ENCODE data around the gene MYO1D. TPM values are rescaled to one million over a fixed set of nuclear protein-coding genes. Genes with fewer than 3 reads are reported as not detected.

MYO1D gene
- total RNA-seq, 1 donor = 160 TPM

DNA sequence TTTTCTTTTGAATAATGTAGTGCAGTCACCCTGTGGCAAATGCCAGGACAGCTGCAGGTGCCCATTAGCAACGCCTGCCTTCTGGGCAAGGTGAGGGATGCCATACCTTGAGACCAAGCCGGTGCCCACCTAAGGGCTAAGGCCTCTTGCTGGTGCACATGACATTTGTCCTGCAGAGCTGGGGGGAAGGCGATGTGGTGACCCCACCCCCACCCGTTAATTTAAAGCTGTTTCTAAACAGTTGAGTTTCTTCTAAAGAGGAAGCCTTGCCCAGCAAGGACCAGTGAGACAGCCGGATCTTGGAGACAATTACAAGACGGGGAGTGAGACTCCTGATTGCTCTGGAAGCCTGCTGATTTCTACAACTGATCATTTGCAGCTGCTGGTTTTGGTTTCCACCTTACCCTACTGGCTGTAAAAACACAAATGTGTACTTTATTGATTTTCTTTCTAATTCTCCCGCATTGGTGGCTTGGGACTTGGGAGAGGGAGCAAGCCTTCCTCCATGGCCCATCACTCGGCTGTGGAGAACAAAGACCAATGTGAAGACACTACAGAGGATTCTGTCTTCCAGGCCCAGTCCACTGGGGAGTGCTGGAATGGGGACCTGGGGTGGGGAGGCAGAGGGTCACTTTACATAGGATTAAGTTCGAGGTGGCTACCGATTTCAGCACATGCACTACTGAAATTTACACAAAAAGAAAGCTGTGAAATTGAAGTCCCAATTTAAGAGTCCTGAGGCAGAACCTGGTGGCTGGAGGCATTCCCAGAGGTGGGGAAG lies 387.4 kb downstream of the MYO1D start:
- TF ChIP-seq, protein P1, sequence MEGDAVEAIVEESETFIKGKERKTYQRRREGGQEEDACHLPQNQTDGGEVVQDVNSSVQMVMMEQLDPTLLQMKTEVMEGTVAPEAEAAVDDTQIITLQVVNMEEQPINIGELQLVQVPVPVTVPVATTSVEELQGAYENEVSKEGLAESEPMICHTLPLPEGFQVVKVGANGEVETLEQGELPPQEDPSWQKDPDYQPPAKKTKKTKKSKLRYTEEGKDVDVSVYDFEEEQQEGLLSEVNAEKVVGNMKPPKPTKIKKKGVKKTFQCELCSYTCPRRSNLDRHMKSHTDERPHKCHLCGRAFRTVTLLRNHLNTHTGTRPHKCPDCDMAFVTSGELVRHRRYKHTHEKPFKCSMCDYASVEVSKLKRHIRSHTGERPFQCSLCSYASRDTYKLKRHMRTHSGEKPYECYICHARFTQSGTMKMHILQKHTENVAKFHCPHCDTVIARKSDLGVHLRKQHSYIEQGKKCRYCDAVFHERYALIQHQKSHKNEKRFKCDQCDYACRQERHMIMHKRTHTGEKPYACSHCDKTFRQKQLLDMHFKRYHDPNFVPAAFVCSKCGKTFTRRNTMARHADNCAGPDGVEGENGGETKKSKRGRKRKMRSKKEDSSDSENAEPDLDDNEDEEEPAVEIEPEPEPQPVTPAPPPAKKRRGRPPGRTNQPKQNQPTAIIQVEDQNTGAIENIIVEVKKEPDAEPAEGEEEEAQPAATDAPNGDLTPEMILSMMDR (IDR thresholded peaks at IDR 0.05; ENCODE audit: extremely low read depth, low read depth, low read length) = no peak
- Histone ChIP-seq H3K4me2 (ENCODE audit: insufficient read depth, low read length) (no peak overlapping the region), H3K4me3 (ENCODE audit: insufficient read depth, low read length) (no peak overlapping the region), H3K9me3 (ENCODE audit: low read depth, low read length) (no peaks in the 10 kb centered on the region), H3K27ac (ENCODE audit: low read depth, low read length) (no peak overlapping the region), H4K20me1 (ENCODE audit: insufficient read depth, low read length) (peaks cover 4% of the 10 kb centered on the region), H3K36me3 (ENCODE audit: insufficient read depth, low read length) (peaks cover 2% of the 10 kb centered on the region), H2AFZ (ENCODE audit: low read length) (no peak overlapping the region), H3K27me3 (ENCODE audit: insufficient read depth, low read length) (no peaks in the 10 kb centered on the region), H3K79me2 (ENCODE audit: insufficient read depth, low read length) (no peaks in the 10 kb centered on the region), H3K4me1 (ENCODE audit: insufficient read depth, low read length) (peaks cover 18% of the 10 kb centered on the region)
- peak; percentile 73 for DNase-seq (ENCODE audit: insufficient read length, low spot score, missing footprints)

DNA sequence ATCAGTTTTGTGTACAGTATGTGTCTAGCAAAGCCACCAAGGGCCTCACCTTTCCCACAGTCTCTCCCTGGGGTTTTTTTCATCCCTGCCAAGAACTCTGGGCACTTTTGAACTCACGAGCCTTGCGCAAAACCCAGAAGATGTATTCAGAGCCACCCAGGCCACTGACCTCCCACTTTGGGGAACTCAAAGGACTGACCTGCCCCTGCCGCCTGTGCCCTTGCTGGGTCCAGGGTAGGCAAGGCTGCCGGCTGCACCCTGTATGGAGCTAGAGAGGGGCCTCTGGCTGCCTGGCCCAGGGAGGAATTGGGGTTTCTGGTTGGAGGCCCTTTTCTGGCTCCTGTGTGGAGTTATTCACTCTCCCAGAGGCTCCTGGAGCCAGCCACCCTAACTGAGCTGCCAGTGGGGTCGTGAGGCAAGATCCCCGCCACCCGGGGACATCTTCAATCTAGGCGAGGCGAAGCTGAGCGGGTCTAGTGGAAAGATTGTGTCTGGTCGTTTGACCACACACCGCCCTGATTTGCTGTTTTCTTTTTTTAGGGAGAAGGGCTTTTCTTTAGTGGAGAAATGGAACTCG lies 388.2 kb downstream of the MYO1D start:
- TF ChIP-seq, protein P1 (IDR thresholded peaks at IDR 0.05; ENCODE audit: extremely low read depth, low read depth, low read length) = no peak
- peak; percentile 75 for DNase-seq (ENCODE audit: insufficient read length, low spot score, missing footprints)
- peaks cover 4% of the 10 kb centered on the region for H4K20me1 ChIP-seq (ENCODE audit: insufficient read depth, low read length)
- H3K9me3 ChIP-seq (ENCODE audit: low read depth, low read length) = no peaks in the 10 kb centered on the region
- peaks cover 2% of the 10 kb centered on the region for H3K36me3 ChIP-seq (ENCODE audit: insufficient read depth, low read length)
- no peak overlapping the region for H2AFZ ChIP-seq (ENCODE audit: low read length)
- H3K27me3 ChIP-seq (ENCODE audit: insufficient read depth, low read length) = no peaks in the 10 kb centered on the region
- no peak overlapping the region for H3K4me3 ChIP-seq (ENCODE audit: insufficient read depth, low read length)
- peaks cover 22% of the 10 kb centered on the region for H3K4me1 ChIP-seq (ENCODE audit: insufficient read depth, low read length)
- H3K79me2 ChIP-seq (ENCODE audit: insufficient read depth, low read length) = no peaks in the 10 kb centered on the region
- no peak overlapping the region for H3K27ac ChIP-seq (ENCODE audit: low read depth, low read length)
- H3K4me2 ChIP-seq (ENCODE audit: insufficient read depth, low read length) = no peak overlapping the region

DNA sequence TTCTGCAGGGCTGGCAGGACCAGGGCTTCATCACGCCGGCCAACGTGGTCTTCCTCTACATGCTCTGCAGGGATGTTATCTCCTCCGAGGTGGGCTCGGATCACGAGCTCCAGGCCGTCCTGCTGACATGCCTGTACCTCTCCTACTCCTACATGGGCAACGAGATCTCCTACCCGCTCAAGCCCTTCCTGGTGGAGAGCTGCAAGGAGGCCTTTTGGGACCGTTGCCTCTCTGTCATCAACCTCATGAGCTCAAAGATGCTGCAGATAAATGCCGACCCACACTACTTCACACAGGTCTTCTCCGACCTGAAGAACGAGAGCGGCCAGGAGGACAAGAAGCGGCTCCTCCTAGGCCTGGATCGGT lies 388.8 kb downstream of the MYO1D start:
- no peak overlapping the region for H3K27ac ChIP-seq (ENCODE audit: low read depth, low read length)
- H4K20me1 ChIP-seq (ENCODE audit: insufficient read depth, low read length) = peaks cover 4% of the 10 kb centered on the region
- TF ChIP-seq, protein P1 (IDR thresholded peaks at IDR 0.05; ENCODE audit: extremely low read depth, low read depth, low read length) = no peak
- H3K4me2 ChIP-seq (ENCODE audit: insufficient read depth, low read length) = peak overlapping the region; percentile 93
- H3K4me1 ChIP-seq (ENCODE audit: insufficient read depth, low read length) = peaks cover 23% of the 10 kb centered on the region
- no peaks in the 10 kb centered on the region for H3K27me3 ChIP-seq (ENCODE audit: insufficient read depth, low read length)
- H3K79me2 ChIP-seq (ENCODE audit: insufficient read depth, low read length) = no peaks in the 10 kb centered on the region
- H3K4me3 ChIP-seq (ENCODE audit: insufficient read depth, low read length) = peak overlapping the region; percentile 76
- H3K9me3 ChIP-seq (ENCODE audit: low read depth, low read length) = no peaks in the 10 kb centered on the region
- H3K36me3 ChIP-seq (ENCODE audit: insufficient read depth, low read length) = peaks cover 2% of the 10 kb centered on the region
- H2AFZ ChIP-seq (ENCODE audit: low read length) = no peak overlapping the region
- no peak for DNase-seq (ENCODE audit: insufficient read length, low spot score, missing footprints)

DNA sequence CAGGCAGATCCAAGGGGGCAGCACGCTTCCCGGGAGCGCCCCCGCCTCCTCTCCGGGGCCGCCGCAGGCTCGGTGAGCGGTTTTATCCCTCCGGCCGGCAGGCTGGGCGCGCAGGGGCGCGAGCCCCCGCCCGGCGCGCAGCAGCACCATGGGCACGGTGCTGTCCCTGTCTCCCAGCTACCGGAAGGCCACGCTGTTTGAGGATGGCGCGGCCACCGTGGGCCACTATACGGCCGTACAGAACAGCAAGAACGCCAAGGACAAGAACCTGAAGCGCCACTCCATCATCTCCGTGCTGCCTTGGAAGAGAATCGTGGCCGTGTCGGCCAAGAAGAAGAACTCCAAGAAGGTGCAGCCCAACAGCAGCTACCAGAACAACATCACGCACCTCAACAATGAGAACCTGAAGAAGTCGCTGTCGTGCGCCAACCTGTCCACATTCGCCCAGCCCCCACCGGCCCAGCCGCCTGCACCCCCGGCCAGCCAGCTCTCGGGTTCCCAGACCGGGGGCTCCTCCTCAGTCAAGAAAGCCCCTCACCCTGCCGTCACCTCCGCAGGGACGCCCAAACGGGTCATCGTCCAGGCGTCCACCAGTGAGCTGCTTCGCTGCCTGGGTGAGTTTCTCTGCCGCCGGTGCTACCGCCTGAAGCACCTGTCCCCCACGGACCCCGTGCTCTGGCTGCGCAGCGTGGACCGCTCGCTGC lies 389.3 kb downstream of the MYO1D start:
- H3K79me2 ChIP-seq (ENCODE audit: insufficient read depth, low read length) = no peaks in the 10 kb centered on the region
- no peaks in the 10 kb centered on the region for H3K27me3 ChIP-seq (ENCODE audit: insufficient read depth, low read length)
- peak overlapping the region; percentile 77 for H2AFZ ChIP-seq (ENCODE audit: low read length)
- H4K20me1 ChIP-seq (ENCODE audit: insufficient read depth, low read length) = peaks cover 7% of the 10 kb centered on the region
- peaks cover 5% of the 10 kb centered on the region for H3K36me3 ChIP-seq (ENCODE audit: insufficient read depth, low read length)
- peak overlapping the region; percentile 93 for H3K4me2 ChIP-seq (ENCODE audit: insufficient read depth, low read length)
- H3K27ac ChIP-seq (ENCODE audit: low read depth, low read length) = no peak overlapping the region
- H3K9me3 ChIP-seq (ENCODE audit: low read depth, low read length) = no peaks in the 10 kb centered on the region
- DNase-seq (ENCODE audit: insufficient read length, low spot score, missing footprints) = peak; percentile 93
- peak overlapping the region; percentile 76 for H3K4me3 ChIP-seq (ENCODE audit: insufficient read depth, low read length)
- H3K4me1 ChIP-seq (ENCODE audit: insufficient read depth, low read length) = peaks cover 23% of the 10 kb centered on the region
- TF ChIP-seq, protein P1 (IDR thresholded peaks at IDR 0.05; ENCODE audit: extremely low read depth, low read depth, low read length) = no peak

Data from osteoblast (primary cell).